GM18951 (cell line): ENCODE measurements around the gene FAM13A.

Experiments used
- POLR2A ChIP-seq: IDR thresholded peaks from 4 replicates; pipeline ENCODE4 v1.6.1; 2011; ENCODE audit warnings: mild to moderate bottlenecking; ENCODE audit not compliant: insufficient read length, insufficient read depth; ENCODE audit errors: extremely low read depth
- in situ Hi-C: fragments of 300-500 bp; cut with MboI; formaldehyde crosslinking; loops from one replicate; pipeline ENCODE4 v1.12.0; 2022; ENCODE audit warnings: low sequenced_read_pairs, mixed read lengths, inconsistent platforms; ENCODE audit not compliant: unreplicated experiment

FAM13A gene

DNA sequence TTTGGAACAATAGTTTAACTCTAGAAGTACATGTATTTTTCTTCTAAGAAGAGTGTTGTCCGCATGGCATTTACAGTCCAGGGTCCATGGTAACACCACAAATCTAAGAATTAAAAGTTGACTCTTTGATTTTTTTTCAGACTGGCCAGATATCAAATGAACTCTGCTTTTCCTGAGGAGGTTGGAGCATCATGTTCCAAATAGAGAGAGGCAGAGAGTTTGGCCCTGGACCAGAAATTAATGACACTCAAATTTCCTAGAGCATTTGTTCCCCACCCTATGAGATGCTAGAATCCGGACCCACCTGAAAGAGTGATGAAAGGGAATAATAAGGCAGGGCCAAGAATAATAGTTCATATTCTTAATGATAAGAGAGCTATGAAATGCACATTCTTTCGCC is 312.4 kb downstream of the FAM13A start:
- in situ Hi-C loops = no loop called here
- no peak for TF ChIP-seq POLR2A

DNA sequence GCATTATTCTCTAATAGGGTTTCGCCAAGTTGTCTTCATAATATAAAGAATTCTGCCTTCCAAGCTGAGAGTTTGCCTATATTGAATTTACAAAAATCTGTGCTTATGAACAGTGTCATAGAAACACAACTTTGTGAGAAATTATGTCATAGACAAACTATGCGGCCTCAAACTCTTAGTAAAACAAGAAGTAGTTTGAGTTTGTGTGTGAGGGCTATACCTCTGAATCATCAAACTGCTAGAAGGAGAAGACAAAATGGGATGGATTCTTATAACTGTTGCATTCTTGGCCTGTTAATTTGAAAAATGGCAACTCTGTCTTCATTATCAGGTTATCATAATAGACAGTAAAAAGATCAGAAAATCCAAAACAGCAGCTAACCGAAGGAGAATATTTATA is 313.3 kb downstream of the FAM13A start:
- in situ Hi-C loops = no loop called here
- no peak for TF ChIP-seq POLR2A

DNA sequence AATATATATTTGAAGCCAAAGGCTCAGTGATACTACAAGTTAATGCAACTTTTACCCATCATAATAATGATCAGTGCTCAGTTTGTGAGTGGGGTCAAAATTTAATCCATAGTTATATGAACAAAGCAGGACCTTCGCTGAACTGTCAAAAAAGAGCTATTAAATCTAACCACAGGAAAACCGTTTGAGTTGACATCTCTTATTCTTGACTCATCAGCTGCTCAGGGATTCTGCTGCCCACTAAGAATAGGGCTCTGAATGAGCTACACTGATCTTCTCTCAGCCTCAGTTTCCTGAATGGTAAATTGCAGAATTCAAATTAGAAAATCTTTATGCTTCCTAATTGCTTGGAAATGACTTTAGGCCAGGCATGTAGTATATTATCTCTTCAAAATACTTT is 314.4 kb downstream of the FAM13A start:
- in situ Hi-C loops = no loop called here
- no peak for TF ChIP-seq POLR2A

DNA sequence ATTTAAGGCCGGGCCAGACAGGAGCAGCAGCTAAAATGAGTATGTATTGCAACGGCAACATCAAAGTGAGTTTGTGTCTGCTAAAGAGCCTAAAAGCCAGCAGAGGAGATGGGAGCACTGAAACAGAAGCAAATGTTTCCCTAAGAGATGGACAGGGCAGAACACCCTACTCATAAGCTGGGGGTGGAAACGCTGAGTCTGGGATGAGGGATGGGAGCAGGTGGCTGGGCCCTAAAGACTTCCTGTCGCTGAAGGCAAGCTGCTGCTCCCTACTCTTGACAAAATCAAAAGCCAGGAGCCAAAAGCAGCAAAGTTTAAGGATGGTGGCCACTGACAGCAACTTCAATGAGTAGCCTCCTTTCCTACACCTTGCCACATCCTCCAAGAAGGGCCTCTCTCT is 318.8 kb downstream of the FAM13A start:
- in situ Hi-C loops = no loop called here
- TF ChIP-seq POLR2A = no peak

DNA sequence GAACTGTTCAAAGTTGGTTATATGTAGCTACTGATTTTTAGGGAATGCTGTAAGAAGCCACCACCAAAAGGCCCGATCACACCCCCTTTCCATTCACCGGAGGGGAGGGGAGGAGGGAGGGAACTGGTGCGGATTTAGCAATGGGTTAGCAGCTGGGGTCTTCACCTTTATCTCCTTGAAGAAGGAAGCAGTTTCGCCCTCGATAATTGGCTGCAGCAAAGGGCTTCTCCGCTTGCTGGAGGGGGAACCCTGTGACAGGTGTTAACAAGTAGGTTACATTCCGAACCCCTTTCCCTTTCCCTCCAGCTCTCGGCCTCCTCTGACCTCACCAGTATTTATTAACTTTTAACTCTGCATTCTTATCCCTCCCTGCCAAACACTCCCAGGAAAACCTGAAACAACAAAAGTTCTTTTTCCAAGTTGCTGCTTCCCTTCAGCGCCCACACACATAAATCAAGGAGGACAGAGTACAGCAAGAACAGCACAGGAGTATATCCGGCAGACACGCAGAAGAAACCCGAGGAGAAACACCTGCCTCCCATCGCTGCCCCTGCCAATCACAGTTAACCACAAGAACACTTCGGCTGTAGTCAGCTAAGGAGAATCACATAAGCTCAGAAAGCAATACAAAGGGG is 319.6 kb downstream of the FAM13A start:
- in situ Hi-C loops = no loop called here
- no peak for TF ChIP-seq POLR2A

DNA sequence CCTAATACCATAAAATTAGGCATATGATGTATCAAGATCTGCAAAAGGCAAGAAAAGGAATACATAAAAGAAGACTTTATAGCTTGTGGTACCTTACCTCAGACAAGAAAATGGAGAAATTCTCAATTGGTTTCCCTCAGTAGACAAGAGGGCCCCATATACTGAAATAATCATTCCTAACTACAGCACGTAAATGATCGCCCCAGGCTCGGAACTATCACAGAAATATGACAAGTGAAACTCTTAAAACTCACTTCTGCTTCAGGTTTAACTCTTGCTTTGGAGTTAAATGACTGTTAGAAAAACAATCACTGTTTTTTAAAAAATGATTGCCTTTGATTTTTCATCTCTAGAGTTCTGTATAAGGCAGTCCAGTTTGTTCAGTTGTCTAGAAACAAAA is 320.7 kb downstream of the FAM13A start:
- no peak for TF ChIP-seq POLR2A
- in situ Hi-C loops = no loop called here

DNA sequence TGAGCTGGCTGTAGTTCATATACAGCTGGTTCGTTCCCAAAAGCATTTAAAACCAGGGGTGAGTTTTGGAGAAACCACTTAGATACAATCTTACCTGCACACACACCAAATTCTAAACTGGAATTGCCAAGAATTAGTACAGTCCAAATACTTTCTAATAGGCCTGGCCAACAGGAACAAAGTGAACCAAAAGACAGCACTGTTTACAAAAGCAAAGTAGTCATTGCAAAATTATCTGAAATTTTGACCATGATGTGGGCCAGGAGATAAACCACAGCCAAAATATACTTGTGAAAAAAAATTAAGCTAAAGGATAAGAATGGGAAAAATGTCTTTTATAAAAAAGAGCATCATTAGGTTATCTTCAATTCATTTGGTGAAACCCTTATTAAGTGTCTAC is 321.4 kb downstream of the FAM13A start:
- in situ Hi-C loops = no loop called here
- no peak for TF ChIP-seq POLR2A

DNA sequence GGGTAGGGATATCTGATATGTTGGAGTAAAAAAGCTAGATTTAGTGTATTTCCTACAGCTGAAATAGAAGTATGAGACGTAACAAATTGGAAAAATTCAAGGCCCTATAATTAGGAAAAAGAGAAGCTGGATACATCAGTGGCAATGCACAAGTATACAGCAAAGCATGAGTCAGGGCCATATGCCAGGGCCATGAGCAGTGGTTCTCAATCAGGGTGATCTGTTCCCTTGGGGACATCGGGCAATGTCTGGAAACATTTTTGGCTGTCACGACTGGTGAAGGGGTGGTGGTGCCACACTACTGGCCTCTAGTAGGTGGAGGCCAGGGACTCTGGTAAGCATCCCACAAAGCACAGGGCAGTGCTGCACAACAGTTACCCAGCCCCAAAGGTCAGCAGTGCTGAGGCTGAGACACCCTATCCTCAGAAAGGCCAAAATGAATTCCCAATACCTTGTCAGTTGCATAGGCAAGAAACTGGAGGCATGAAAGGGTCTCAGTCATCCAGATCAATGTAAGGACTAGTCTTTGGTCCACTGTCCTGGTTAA is 322.5 kb downstream of the FAM13A start:
- in situ Hi-C loops = no loop called here
- no peak for TF ChIP-seq POLR2A

DNA sequence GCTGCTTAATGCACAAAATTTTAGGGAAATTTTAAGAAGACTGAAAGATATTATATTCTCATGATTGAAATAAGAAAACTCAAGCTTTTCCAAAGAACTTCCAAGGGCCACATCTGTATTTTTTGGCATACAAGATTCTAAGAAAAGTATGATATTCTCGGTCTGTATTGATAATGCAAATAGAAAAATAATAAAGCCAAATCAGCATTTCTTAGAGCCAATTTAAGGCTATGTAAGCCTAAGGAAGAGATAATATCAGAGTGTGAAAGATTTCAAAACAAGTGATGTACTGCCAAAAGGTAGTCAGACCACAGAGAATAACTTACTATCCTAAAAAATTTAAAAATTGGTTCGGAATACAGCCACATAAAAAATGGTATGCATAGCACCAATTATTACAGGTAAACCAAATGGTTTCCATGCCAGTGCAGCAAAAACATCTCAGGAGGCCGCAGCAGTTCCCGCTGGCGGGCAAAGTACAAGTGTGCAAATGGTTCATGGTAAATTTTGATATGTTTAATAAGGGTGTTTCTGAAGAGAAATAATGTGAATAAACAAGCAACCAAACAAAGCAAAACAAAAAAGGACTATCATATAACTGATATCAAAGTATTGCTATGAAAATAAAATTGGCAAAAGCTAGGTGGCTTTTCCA is 324.1 kb downstream of the FAM13A start:
- no peak for TF ChIP-seq POLR2A
- in situ Hi-C loops = no loop called here

DNA sequence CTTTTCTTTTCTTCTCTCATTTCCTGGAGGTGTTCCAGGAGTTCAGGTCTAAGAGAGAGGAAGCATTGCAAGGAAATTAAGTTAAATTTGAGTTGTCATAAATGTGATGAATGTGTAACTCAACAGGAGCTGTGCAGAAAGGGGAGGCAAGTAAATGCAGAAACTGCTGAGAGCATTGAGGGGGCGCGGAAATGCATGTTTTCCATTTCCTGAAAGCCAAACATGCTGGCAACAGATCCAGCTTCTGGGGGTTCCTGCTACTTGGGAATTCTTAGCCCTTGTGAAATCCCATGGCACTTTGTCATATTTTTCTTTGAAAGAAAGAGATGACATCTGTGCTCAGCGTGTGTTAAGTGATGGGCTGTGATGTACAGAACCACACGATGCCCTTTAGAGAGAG is 325.6 kb downstream of the FAM13A start:
- no peak for TF ChIP-seq POLR2A
- in situ Hi-C loops = no loop called here

DNA sequence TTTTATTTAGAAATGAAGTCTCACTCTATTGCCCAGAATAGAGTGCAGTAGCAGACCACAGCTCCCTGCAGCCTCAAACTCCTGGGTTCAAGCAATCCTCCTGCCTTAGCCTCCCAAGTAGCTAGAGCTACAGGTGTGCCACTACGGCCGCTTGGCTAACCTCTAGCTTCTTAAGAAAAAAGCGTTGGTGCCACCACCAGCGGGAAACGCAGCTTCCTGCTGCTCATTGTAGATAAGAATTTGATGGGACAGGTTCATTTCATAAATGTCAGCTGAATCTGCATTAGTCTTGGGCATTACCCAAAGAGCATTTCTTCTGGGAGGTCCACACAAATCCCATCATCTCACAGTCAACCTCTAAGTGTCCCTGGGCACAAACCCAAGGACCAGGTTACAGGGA is 326.2 kb downstream of the FAM13A start:
- TF ChIP-seq POLR2A = no peak
- in situ Hi-C loops = no loop called here

DNA sequence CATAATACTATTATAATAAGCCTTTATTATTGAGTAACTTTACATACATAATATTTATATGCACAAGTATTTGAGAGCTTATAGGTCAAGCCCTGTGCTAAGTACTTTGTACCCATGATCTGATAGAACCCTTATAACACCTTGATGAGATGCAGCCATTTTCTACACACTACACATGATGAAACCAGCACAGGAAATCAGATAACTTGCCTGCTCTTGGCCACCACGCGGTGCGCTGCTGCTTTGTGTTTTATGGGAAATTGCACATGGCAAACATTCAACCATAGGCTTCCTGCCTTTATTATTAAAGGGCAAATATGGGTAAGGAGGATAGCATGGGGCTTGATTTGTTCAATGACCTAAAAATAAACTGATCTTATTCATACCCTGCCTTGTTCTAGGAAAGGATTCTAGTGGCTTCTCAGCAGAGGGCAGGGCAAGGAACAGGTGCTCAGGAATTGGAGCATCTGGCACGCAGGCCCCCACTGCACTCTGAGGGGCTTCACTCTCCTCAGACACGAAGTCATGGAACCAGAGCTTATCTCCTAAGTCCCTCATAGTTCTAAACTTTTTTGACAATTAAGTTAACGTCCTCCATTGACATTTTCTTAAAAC is 327.7 kb downstream of the FAM13A start:
- TF ChIP-seq POLR2A = no peak
- in situ Hi-C loops = no loop called here

DNA sequence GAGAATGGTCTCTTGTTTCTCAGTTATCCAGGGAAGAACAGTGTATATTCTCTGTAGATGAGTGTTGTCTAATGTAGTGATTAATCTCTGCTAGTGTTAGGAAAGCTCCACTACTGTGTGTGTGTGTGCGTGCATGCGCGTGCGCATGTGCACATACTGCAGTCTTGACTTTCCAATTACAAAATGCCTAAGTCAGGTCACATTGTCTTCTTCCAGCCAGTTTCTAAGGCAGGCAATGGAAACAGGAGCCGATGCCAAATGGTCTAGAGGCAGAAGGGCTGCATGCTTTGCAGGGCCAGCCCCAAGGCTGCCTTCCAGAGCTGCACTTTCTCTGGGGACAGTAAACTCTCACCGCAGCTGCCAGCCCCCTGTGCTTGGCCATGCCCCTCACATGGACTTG is 328.8 kb downstream of the FAM13A start:
- in situ Hi-C loops = no loop called here
- no peak for TF ChIP-seq POLR2A

DNA sequence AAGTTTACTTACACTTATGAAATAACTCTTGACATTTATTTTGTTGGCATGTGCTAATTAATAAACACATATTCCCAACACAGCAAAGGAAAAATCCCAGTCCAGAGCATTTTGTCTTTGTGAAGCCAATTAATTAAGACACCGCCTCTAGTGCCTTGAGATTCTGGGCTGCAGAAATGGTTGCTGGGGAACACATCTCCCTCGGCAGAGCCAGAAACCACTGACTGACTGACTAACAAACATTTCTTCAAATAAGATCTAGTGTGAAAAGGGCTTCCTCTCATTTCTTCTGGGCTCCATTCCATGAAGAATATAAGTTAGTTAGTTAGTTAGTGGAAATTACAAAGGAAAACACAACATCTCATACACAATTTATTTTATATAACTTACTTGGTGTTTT is 331.0 kb downstream of the FAM13A start:
- in situ Hi-C loops = no loop called here
- no peak for TF ChIP-seq POLR2A
